CD4-positive, alpha-beta T cell treated with Interleukin-4 for 4 hours (primary cell): Measurements from ENCODE around the gene PRCD.
"Not testable (repeated sequence)": the region's sequence is repeated elsewhere in the genome, so short reads cannot be mapped to it uniquely, and the experiment has no call there.

Experiments
- DNase-seq: peaks from one replicate; pipeline ENCODE4 v3.0.0-alpha.2; 2020

PRCD gene

DNA sequence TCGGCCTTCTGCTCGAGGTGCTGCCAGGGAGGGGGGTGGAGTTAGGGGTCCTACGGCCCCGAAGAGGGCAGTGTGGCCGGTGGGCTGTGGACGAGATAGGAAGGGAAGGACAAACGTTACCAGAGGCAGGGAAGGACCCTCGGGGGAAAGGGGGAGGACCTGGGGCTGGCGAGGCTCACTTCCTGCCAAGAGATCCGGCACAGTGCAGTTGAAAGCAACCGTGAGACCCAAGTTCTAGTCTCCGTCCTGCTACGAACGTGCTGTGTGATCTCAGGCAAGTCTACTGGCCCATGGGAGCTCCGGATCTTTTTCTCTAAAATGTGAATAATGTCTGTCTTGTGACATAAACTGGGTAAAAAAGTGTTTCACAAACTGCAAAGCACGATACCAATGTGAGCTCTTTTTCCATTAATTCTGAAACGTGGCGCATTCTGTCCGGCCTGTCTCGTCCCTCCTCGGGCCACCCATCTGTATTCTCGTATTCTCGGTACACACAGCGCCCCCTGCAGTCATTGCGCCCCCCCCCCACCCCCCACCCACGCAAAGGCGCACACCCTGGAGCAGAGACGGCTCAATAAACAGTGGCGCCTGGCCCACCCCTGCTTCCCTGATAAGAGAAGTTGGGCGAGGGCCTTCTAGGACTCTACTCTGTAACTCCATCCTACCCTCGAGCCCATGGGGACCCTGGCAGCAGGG is 11.2 kb upstream of the PRCD start:
- DNase-seq, result no peak

DNA sequence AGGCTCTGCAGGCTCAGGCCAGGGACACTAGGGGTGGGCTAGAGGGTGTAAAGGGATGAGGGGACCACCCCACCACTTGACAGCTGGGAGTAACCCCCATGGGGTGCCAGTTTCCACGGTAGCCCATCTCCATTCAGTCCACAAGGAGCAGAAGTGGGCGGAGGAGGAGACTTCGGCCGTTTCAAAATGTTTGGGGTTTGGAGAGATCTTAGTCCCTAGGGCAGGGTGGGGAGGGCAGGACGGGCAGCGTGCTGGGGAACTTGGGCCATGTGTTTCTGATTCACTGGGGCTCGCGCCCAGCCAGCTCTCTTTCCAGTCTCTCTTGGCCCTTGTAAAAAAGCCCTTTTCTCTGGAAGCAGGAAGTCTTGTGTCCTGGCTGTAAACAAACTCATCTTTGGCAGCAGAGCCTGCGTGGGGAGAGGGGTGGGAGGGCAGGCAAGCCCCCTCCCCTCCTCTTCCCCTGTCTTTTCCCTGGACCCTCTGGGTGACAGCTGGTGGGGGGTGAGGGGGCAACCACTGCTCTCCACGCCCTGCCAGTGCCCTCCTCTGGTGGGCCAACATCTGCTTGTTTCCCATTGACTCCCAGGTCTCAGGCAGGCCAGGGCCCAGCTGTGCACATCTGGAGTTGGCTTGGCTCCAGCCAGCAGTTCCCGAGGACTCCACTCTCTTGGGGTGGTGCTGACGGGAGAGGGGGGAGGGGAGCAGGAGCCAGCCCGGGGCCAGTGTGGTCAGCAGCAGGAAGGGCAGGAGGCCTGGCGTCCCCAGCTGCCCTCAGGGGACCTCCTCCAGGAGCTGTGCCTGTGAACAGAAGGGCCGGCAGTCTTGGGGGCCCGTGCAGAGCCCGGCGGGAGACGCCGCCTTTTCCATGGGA is 10.4 kb upstream of the PRCD start:
- no peak for DNase-seq

- no peak for DNase-seq
Measured at GRCh38 chr17:76530095-76530723, 9.6 kb upstream of the PRCD start.

DNA sequence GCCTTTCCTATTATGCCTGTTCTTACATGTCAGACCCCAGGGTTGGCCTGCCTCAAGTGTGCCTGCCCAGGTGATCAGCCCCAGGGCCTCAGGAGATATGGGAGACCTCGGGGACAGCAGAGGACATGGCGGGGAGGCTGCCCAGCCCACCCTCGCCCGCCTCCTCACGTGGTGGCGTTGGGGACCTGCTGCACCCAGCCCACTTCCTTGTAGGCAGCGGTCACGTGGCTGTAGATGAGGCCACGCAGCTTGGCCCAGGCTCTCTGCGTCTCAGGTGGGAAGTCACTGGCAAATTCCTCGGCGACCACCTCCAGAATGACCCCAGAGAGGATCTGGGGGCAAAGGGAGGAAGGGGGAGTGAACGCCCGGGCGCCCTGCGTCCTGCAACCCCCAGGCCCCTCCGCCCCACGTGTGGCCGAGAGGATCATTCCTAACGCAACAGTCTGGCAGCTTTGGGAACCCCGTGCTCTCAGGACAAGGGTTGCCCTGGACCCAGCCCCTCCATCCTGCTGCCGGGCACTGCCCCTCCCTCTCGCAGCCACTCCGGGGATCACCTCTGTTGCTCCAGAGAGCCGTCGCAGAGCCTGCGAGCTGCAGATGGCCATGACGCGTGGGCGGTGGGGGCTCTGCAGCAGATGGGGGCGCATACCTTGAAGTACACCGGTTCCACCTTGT is 8.9 kb upstream of the PRCD start:
- no peak for DNase-seq

DNA sequence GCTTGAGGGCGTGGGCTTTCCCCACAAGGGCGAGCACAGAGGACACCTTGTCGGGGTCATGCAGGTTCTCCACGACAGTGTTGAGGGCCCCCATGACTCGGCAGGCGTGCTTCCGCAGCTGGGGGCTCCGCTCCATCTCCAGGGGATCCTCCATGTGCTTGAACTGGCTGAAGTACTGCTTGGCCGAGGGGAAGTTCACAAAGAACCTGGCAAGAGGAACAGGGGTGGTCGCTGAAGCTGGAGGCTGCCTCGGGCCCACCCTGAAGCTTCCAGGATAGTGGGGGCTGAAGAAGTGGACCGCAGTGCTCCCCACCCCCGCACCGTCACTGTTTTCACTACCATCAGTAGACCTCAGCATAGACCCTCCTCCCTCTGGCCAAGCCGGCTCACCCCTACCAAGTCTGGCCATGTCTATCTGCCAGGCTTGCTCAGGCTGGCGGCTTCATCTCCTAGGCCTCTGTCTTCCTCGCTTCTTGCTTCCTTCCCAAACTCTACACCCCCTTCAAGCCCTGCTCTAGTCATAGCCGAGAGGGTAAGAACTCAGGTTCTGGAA is 8.3 kb upstream of the PRCD start:
- no peak for DNase-seq

GRCh38 chr17:76532072-76532651 is 7.7 kb upstream of the PRCD start:
- no peak for DNase-seq

DNA sequence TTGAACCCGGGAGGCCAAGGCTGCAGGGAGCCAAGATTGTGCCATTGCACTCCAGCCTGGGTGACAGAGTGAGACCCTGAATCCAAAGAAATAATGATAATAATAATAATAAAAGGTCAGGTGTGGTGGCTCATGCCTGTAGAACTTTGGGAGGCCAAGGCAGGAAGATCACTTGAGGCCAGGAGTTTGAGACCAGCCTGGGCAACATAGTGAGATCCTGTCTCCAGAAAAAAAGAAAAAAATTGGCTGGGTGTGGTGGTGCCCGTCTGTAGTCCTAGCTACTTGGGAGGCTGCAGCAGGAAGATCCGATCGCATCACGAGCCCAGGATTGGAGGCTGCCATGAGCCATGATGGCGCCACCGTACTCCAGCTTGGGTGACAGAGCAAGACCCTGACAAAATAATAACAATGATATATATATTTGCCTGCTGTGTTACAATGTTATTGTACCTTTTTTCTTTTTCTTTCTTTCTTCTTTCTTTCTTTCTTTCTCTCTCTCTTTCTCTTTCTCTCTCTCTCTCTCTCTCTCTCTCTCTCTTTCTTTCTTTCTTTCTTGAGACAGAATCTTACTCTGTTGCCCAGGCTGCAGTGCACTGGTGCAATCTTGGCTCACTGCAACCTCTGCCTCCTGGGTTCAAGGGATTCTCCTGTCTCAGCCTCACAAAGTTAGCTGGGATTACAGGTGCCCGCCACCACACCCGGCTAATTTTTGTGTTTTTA is 6.0 kb upstream of the PRCD start:
- DNase-seq, result not testable (repeated sequence)

DNA sequence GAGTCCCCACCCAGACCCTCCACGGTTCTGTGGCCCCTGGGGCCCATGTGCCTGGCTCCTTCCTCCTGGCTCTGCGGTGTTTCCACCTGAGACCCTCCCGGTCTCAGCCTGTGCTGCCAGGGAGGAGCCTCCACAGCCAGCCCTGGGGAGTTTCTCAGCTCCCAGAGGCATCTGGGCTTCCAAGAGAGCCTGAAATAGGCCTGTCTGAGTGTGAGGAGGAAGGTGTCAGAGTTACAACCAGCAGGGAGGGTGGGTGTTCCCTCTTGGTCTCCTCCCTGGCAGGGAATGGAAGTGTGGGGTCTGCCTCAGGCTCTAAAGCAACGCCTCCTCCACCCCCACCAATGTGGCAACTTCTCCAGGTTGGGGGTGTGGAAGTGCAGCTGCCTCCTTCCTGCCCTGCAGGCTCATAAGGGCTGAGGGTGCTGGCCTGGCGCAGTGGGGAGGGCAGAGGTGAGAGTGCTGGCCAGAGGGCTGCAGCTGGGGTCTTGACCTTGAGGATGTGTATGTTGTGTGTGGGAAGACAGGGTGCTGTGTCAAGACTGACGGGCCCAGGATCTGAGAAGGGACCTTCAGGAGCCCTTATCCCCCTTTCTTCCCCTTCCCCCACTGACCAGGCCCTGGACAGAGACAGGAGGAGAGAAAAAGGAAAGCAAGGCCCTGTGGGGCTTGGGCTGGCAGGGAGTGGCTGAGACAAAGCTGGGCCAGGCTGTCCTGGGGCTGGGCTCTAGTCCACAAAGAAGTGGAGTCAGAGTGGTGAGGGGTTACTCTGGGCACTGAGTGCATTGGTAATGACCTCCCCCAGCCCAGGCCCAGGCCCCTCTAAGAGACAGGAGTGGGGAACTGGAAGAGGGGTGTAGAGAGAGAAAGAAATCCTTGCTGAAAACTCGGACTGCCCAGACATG is 4.8 kb upstream of the PRCD start:
- no peak for DNase-seq

GRCh38 chr17:76535788-76536510 is 3.9 kb upstream of the PRCD start:
- no peak for DNase-seq

GRCh38 chr17:76536511-76537287 is 3.1 kb upstream of the PRCD start:
- DNase-seq, result no peak

- no peak for DNase-seq
Measured at GRCh38 chr17:76537288-76537577, 2.6 kb upstream of the PRCD start.

GRCh38 chr17:76537578-76538280 is 2.1 kb upstream of the PRCD start, which contains the start of gene CYGB:
TSS of gene CYGB (minus strand) at chr17:76537709. CDS start at chr17:76537542, 167 bp downstream.
- no peak for DNase-seq

- DNase-seq, result no peak
Measured at GRCh38 chr17:76538281-76538931, 1.4 kb upstream of the PRCD start.

DNA sequence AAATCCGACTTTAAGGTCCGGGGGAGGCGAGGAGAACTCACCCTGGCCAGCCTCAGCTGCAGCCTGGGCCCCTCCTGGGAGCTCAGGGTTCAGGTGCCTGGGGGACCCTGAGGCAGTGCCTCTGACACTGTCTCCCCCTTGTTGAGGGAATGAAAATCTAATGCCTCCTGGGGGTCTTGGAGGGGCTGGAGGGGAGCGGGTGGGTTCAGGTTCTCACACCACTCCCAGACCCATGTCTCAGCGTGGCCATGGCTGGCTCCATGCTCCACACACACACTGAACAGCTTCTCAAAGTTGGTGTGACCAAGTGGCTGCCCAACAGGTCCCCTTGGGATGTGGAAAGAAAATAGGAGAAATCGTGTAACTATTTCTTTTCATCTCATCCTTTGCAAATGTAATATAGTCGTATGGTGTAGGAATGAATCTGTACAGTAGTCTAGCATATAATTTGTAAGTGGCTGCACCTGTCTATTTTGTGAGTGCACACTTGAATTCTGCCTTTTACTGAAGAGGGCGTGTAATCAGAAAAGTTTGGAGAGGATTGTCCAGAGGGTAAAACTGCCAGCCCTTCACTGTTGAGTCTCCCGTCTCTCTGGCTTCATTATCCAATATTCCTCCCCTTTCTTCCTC is 788 bp upstream of the PRCD start:
- no peak for DNase-seq

GRCh38 chr17:76540381-76541300 is 797 bp downstream of the PRCD start:
- DNase-seq, result no peak

DNA sequence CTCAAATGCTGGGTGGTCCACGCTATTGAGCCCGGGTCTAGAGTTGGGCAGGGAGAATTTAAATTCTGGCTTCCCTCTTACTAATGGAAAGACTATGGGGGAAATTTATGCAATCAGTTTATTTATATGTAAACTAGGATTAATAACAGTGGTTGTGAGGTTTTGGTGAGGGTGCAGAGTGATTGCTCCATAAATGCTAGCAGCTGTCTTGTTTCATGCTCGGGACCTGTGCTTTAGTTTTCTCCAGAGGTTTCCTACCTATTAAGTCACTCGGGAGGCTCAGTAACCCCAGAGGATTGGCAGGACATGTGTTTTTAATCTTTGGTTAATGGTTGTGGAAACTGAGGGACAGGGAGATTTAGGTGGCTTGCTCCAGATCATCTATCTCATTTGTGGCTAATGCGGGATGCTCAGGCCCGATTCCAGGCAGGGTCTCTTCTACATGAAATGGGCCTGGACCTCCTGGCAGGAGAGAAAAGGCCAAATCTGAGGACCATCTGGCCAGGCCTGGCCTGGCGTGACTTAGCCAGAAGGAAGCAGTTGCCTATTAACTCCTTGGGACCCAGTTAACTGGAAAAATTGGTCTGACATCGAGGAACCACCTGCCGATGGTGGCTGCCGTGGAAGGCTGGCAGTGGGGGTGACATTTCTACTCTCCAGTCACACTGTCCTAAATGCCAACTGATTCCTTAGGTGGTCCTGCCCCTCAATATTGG is 2.1 kb downstream of the PRCD start:
- no peak for DNase-seq
